ENCODE data around the gene GFAP. TPM values are rescaled to one million over a fixed set of nuclear protein-coding genes. Genes with fewer than 3 reads are reported as not detected.

The GFAP gene
- total and polyA plus RNA-seq, 2 donors (not counting 1 experiment from before 2014, with no cell fraction given): 0.31 to 1.3 TPM

GRCh38 chr17:44867841-44868240 is 47.5 kb downstream of the GFAP start:
- TF ChIP-seq EZH2 (IDR thresholded peaks at IDR 0.05; ENCODE audit: low read length, missing control alignments): no peak
- no peak for TF ChIP-seq CTCF (conservative IDR thresholded peaks at IDR 0.05 in 1 of 2, IDR thresholded peaks at IDR 0.05 in 1 of 2; ENCODE audit: low read depth in 1 of 2, low read length in 2 of 2)
- Histone ChIP-seq H3K4me1 (ENCODE audit: control insufficient read depth, extremely low read depth, insufficient read depth, low read length) (peaks cover 3% of the 10 kb centered on the region), H3K9me3 (ENCODE audit: control insufficient read depth, insufficient read depth, low read depth, low read length) (no peaks in the 10 kb centered on the region), H3K4me2 (ENCODE audit: extremely low read depth, insufficient read depth, low read length) (no peak overlapping the region), H2AFZ (ENCODE audit: low read length) (no peak overlapping the region), H3K9ac (ENCODE audit: insufficient read depth, low read length) (no peak overlapping the region), H3K36me3 (ENCODE audit: control insufficient read depth, insufficient read depth, low read length) (peaks cover 15% of the 10 kb centered on the region), H3K27ac (ENCODE audit: insufficient read depth, low read length) (no peak overlapping the region), H3K27me3 (ENCODE audit: control insufficient read depth, insufficient read depth, low read length) (no peaks in the 10 kb centered on the region), H3K79me2 (ENCODE audit: control insufficient read depth, insufficient read depth, low read length) (no peaks in the 10 kb centered on the region), H3K4me3 (replicated peaks in 1 of 4; ENCODE audit: control extremely low read depth in 1 of 4, insufficient read depth in 1 of 4, low read depth in 3 of 4, low read length in 4 of 4) (no peak overlapping the region), H4K20me1 (ENCODE audit: control insufficient read depth, extremely low read depth, insufficient read depth, low read length) (no peaks in the 10 kb centered on the region)
- no peak for DNase-seq (ENCODE audit: low read depth in 2 of 2)

GRCh38 chr17:44865931-44866330 is 49.4 kb downstream of the GFAP start:
- Histone ChIP-seq H2AFZ (ENCODE audit: low read length) (no peak overlapping the region), H3K36me3 (ENCODE audit: control insufficient read depth, insufficient read depth, low read length) (peaks cover 14% of the 10 kb centered on the region), H3K9me3 (ENCODE audit: control insufficient read depth, insufficient read depth, low read depth, low read length) (no peaks in the 10 kb centered on the region), H4K20me1 (ENCODE audit: control insufficient read depth, extremely low read depth, insufficient read depth, low read length) (no peaks in the 10 kb centered on the region), H3K27ac (ENCODE audit: insufficient read depth, low read length) (peak overlapping the region; percentile 69), H3K9ac (ENCODE audit: insufficient read depth, low read length) (no peak overlapping the region), H3K4me1 (ENCODE audit: control insufficient read depth, extremely low read depth, insufficient read depth, low read length) (peaks cover 3% of the 10 kb centered on the region), H3K27me3 (ENCODE audit: control insufficient read depth, insufficient read depth, low read length) (no peaks in the 10 kb centered on the region), H3K4me3 (replicated peaks in 1 of 4; ENCODE audit: control extremely low read depth in 1 of 4, insufficient read depth in 1 of 4, low read depth in 3 of 4, low read length in 4 of 4) (no peak overlapping the region), H3K4me2 (ENCODE audit: extremely low read depth, insufficient read depth, low read length) (no peak overlapping the region), H3K79me2 (ENCODE audit: control insufficient read depth, insufficient read depth, low read length) (no peaks in the 10 kb centered on the region)
- TF ChIP-seq EZH2 (IDR thresholded peaks at IDR 0.05; ENCODE audit: low read length, missing control alignments) (no peak), CTCF (conservative IDR thresholded peaks at IDR 0.05 in 1 of 2, IDR thresholded peaks at IDR 0.05 in 1 of 2; ENCODE audit: low read depth in 1 of 2, low read length in 2 of 2) (no peak)
- no peak for DNase-seq (ENCODE audit: low read depth in 2 of 2)

GRCh38 chr17:44865231-44865660 is 50.1 kb downstream of the GFAP start:
- H3K9me3 ChIP-seq (ENCODE audit: control insufficient read depth, insufficient read depth, low read depth, low read length): no peaks in the 10 kb centered on the region
- H4K20me1 ChIP-seq (ENCODE audit: control insufficient read depth, extremely low read depth, insufficient read depth, low read length): no peaks in the 10 kb centered on the region
- TF ChIP-seq EZH2 (IDR thresholded peaks at IDR 0.05; ENCODE audit: low read length, missing control alignments) (no peak), CTCF (conservative IDR thresholded peaks at IDR 0.05 in 1 of 2, IDR thresholded peaks at IDR 0.05 in 1 of 2; ENCODE audit: low read depth in 1 of 2, low read length in 2 of 2) (peak; percentile 80 to 89)
- H2AFZ ChIP-seq (ENCODE audit: low read length): no peak overlapping the region
- no peaks in the 10 kb centered on the region for H3K79me2 ChIP-seq (ENCODE audit: control insufficient read depth, insufficient read depth, low read length)
- H3K4me3 ChIP-seq (replicated peaks in 1 of 4; ENCODE audit: control extremely low read depth in 1 of 4, insufficient read depth in 1 of 4, low read depth in 3 of 4, low read length in 4 of 4): no peak overlapping the region
- peaks cover 14% of the 10 kb centered on the region for H3K36me3 ChIP-seq (ENCODE audit: control insufficient read depth, insufficient read depth, low read length)
- H3K4me1 ChIP-seq (ENCODE audit: control insufficient read depth, extremely low read depth, insufficient read depth, low read length): peaks cover 3% of the 10 kb centered on the region
- no peaks in the 10 kb centered on the region for H3K27me3 ChIP-seq (ENCODE audit: control insufficient read depth, insufficient read depth, low read length)
- no peak overlapping the region for H3K9ac ChIP-seq (ENCODE audit: insufficient read depth, low read length)
- peak overlapping the region; percentile 69 for H3K27ac ChIP-seq (ENCODE audit: insufficient read depth, low read length)
- DNase-seq (ENCODE audit: low read depth in 2 of 2): peak; percentile 51 to 80
- no peak overlapping the region for H3K4me2 ChIP-seq (ENCODE audit: extremely low read depth, insufficient read depth, low read length)
